Esophagus squamous epithelium (tissue), 4 donors: ENCODE measurements around the gene MYO1B.

ENCODE experiments used
- CTCF ChIP-seq, 6 experiments: fragments of 450-650 bp in 4 of 6; fragments of 200-600 bp in 2 of 6; sonication (generic) in 2 of 6; IDR thresholded peaks; one replicate each; pipeline ENCODE4 v1.5.1; 2016 to 2019; ENCODE audit warnings: antibody characterized with exemption in 6 of 6, mild to moderate bottlenecking in 4 of 6, moderate library complexity in 4 of 6
- POLR2A ChIP-seq, 4 donors: fragments of 450-650 bp; IDR thresholded peaks; one replicate each; pipeline ENCODE4 v1.6.1; 2017; ENCODE audit warnings: antibody characterized with exemption in 4 of 4, mild to moderate bottlenecking in 4 of 4, moderate library complexity in 3 of 4

GRCh38 chr2:191226196-191226595, 19.0 kb upstream of the MYO1B start:
- TF ChIP-seq CTCF (IDR thresholded peaks at IDR 0.05): no peak
- TF ChIP-seq POLR2A (IDR thresholded peaks at IDR 0.05): no peak
